ENCODE measurements around the gene EREG. TPM values are rescaled to one million over a fixed set of nuclear protein-coding genes. Genes with fewer than 3 reads are reported as not detected.

The EREG gene
- total and polyA plus RNA-seq, 2 of the 8 experiments (the other 6 are each of a cell fraction or from before 2014, with no cell fraction given): not detected

DNA sequence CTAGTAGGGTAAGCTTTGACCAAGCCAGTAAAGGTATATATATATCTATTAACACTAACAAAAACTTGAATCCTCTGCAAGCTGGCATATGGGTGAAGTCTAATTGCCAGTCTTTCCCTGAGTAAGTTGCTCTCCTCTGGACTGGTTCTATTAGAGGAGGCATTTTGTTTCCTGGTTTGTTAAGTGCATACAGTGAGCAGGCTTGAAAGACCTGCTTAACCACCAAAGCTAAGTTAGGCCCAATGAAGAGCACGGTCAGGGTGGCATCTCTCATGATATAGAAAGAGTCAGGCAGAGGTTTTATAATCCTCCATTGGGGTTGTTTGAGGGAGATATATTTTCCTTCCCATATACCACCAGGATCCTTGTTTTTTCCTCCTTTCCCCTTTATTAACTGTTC, 70.4 kb downstream of the EREG start:
- H2AFZ ChIP-seq (ENCODE audit: low read length): no peak overlapping the region
- no peaks in the 10 kb centered on the region for H3K9me3 ChIP-seq (ENCODE audit: insufficient read depth in 2 of 2, low read depth in 1 of 2, low read length in 1 of 2)
- H3K23me2 ChIP-seq (ENCODE audit: low read depth, low read length): no peaks in the 10 kb centered on the region
- no peaks in the 10 kb centered on the region for H3K27me3 ChIP-seq (replicated peaks in 1 of 4; ENCODE audit: control insufficient read depth in 3 of 4, extremely low read depth in 1 of 4, insufficient read depth in 3 of 4, low read length in 3 of 4)
- no peak for TF ChIP-seq POLR2A (IDR thresholded peaks at IDR 0.05; ENCODE audit: control extremely low read depth in 1 of 2, low read depth in 2 of 2, low read length in 2 of 2)
- no peak overlapping the region for H3K18ac ChIP-seq (ENCODE audit: extremely low read depth, low read length)
- no peak overlapping the region for H4K5ac ChIP-seq (ENCODE audit: insufficient read length, low read depth, low read length)
- no peak overlapping the region for H2BK12ac ChIP-seq (ENCODE audit: low read depth, low read length)
- no peaks in the 10 kb centered on the region for H4K20me1 ChIP-seq (replicated peaks in 1 of 2; ENCODE audit: control insufficient read depth in 1 of 2, insufficient read depth in 2 of 2, low read length in 2 of 2)
- no peak overlapping the region for H3K4ac ChIP-seq (replicated peaks; ENCODE audit: insufficient read length, low read depth, low read length)
- no peak overlapping the region for H3K4me2 ChIP-seq (ENCODE audit: insufficient read depth in 1 of 2, low read depth in 2 of 2, low read length in 2 of 2)
- DNase-seq (ENCODE audit: low read depth in 1 of 2, low spot score in 2 of 2) (no peak), FAIRE-seq (no peak)
- H2BK5ac ChIP-seq (ENCODE audit: low read depth, low read length): no peak overlapping the region
- H3K56ac ChIP-seq (replicated peaks; ENCODE audit: insufficient read length, low read depth, low read length): no peak overlapping the region
- no peak overlapping the region for H3K4me3 ChIP-seq (ENCODE audit: extremely low read depth in 1 of 4, insufficient read depth in 2 of 4, low read depth in 3 of 4, low read length in 4 of 4)
- ChIA-PET CTCF (ENCODE audit: partially characterized antibody) (interaction anchor here (1.0 kb wide), 1 partner anchor 10 kb away, joined by 3 read pairs; the partner anchor contains the start of gene AREG), POLR2A (ENCODE audit: partially characterized antibody) (no interaction called here)
- H4K91ac ChIP-seq (replicated peaks; ENCODE audit: insufficient read length, low read length): no peak overlapping the region
- H3K9ac ChIP-seq (replicated peaks in 1 of 4; ENCODE audit: extremely low read depth in 1 of 4, low read depth in 3 of 4, low read length in 3 of 4): no peak overlapping the region
- H2AK5ac ChIP-seq (ENCODE audit: low read depth, low read length): no peak overlapping the region
- H2BK15ac ChIP-seq (ENCODE audit: low read length): no peak overlapping the region
- H3K23ac ChIP-seq (ENCODE audit: insufficient read length): no peak overlapping the region
- H3K27ac ChIP-seq (ENCODE audit: low read depth, low read length): no peak overlapping the region
- H4K8ac ChIP-seq (ENCODE audit: extremely low read depth, insufficient read depth, low read length): no peak overlapping the region
- H3K79me2 ChIP-seq (ENCODE audit: control insufficient read depth in 1 of 2, insufficient read depth in 2 of 2, low read length in 2 of 2): no peaks in the 10 kb centered on the region
- H3K36me3 ChIP-seq (ENCODE audit: control insufficient read depth in 2 of 4, insufficient read depth in 4 of 4, low read length in 3 of 4): no peaks in the 10 kb centered on the region
- no peak overlapping the region for H3K14ac ChIP-seq (ENCODE audit: insufficient read length)
- no peak overlapping the region for H2BK20ac ChIP-seq (ENCODE audit: low read length)
- no peaks in the 10 kb centered on the region for H3K4me1 ChIP-seq (replicated peaks in 1 of 4; ENCODE audit: control insufficient read depth in 3 of 4, insufficient read depth in 4 of 4, low read length in 3 of 4)
- no peak overlapping the region for H2BK120ac ChIP-seq (replicated peaks; ENCODE audit: low read depth, low read length)
- no peaks in the 10 kb centered on the region for H3K79me1 ChIP-seq (ENCODE audit: low read depth, low read length)
- WGBS, 2 experiments (ENCODE audit: extremely low coverage in 1 of 2, insufficient coverage in 1 of 2, insufficient read length in 1 of 2, insufficient replicate concordance in 2 of 2, low coverage in 1 of 2, low lambda C conversion rate in 2 of 2, missing lambda C conversion rate in 1 of 2): 94% methylated on average over 1 of the region's 1 CpG; no CpG with 5 or more reads in 1 of the 2 experiments
